ENCODE data around the gene ALOX5. TPM values are rescaled to one million over a fixed set of nuclear protein-coding genes. Genes with fewer than 3 reads are reported as not detected.

The ALOX5 gene
- total RNA-seq, 3 donors from 2014 or later: 8.2 to 14.9 (median 14.3) TPM

DNA sequence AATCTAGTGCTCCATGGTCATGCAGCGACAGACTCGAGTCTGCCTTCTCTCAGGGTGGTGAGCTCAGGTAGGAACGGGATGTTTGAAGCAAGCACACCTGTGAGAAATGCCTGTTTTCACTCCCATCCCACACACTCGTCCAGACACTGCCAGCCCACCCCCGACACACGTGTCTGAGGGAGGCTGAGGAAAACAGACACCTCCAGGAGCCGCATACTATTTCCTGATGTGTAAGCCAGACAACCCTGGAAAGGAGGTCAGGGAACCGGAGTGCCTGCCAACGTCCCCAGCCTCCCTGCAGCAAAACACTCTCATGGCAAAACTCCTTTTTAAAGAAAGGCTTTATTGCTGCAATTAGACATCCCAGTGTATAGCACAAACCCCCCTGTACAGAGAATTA, 80.2 kb downstream of the ALOX5 start:
- intact Hi-C loops (cut with DNase I, micrococcal nuclease): no loop called here
- no peak for TF ChIP-seq CTCF (IDR thresholded peaks at IDR 0.05)
- DNase-seq: no peak
- Histone ChIP-seq H3K9me3 (no peaks in the 10 kb centered on the region), H3K4me3 (no peak overlapping the region), H3K4me1 (ENCODE audit: low read depth) (no peaks in the 10 kb centered on the region), H3K36me3 (ENCODE audit: low read depth) (no peaks in the 10 kb centered on the region)
- no peak for ATAC-seq

GRCh38 chr10:45454859-45455258, 80.8 kb downstream of the ALOX5 start:
- intact Hi-C loops (cut with DNase I, micrococcal nuclease): no loop called here

GRCh38 chr10:45456233-45456632, 82.2 kb downstream of the ALOX5 start:
- no peaks in the 10 kb centered on the region for H3K36me3 ChIP-seq (ENCODE audit: low read depth)
- no peaks in the 10 kb centered on the region for H3K4me1 ChIP-seq (ENCODE audit: low read depth)
- TF ChIP-seq CTCF (IDR thresholded peaks at IDR 0.05): no peak
- ATAC-seq: no peak
- intact Hi-C loops (cut with DNase I, micrococcal nuclease): no loop called here
- DNase-seq: no peak
- H3K4me3 ChIP-seq: no peak overlapping the region
- H3K9me3 ChIP-seq: no peaks in the 10 kb centered on the region

More at GRCh38 chr10:45454859-45455258, 80.8 kb downstream of the ALOX5 start:
- no peak overlapping the region for H3K4me3 ChIP-seq
- DNase-seq (no peak), ATAC-seq (no peak)
- TF ChIP-seq CTCF (IDR thresholded peaks at IDR 0.05): no peak
- H3K4me1 ChIP-seq (ENCODE audit: low read depth): no peaks in the 10 kb centered on the region
- H3K9me3 ChIP-seq: no peaks in the 10 kb centered on the region
- H3K36me3 ChIP-seq (ENCODE audit: low read depth): no peaks in the 10 kb centered on the region

- H3K36me3 ChIP-seq (ENCODE audit: low read depth): no peaks in the 10 kb centered on the region
- no peaks in the 10 kb centered on the region for H3K4me1 ChIP-seq (ENCODE audit: low read depth)
- no peak for ATAC-seq
- intact Hi-C loops (cut with DNase I, micrococcal nuclease): no loop called here
- no peaks in the 10 kb centered on the region for H3K9me3 ChIP-seq
- no peak for DNase-seq
- H3K4me3 ChIP-seq: no peak overlapping the region
- TF ChIP-seq CTCF (IDR thresholded peaks at IDR 0.05): no peak
Measured at GRCh38 chr10:45456822-45457221, 82.8 kb downstream of the ALOX5 start.

- Histone ChIP-seq H3K4me3 (no peak overlapping the region), H3K4me1 (ENCODE audit: low read depth) (no peaks in the 10 kb centered on the region), H3K9me3 (no peaks in the 10 kb centered on the region), H3K36me3 (ENCODE audit: low read depth) (no peaks in the 10 kb centered on the region)
- ATAC-seq (no peak), DNase-seq (no peak)
- no peak for TF ChIP-seq CTCF (IDR thresholded peaks at IDR 0.05)
- intact Hi-C loops (cut with DNase I, micrococcal nuclease): no loop called here
Measured at GRCh38 chr10:45457487-45457886, 83.5 kb downstream of the ALOX5 start.

- ATAC-seq (no peak), DNase-seq (no peak)
- TF ChIP-seq CTCF (IDR thresholded peaks at IDR 0.05): no peak
- Histone ChIP-seq H3K36me3 (ENCODE audit: low read depth) (no peaks in the 10 kb centered on the region), H3K4me3 (no peak overlapping the region), H3K9me3 (no peaks in the 10 kb centered on the region), H3K4me1 (ENCODE audit: low read depth) (no peaks in the 10 kb centered on the region)
- intact Hi-C loops (cut with DNase I, micrococcal nuclease): no loop called here
Measured at GRCh38 chr10:45460235-45460878, 86.3 kb downstream of the ALOX5 start.
